NK-92 treated with Interleukin-12 subunit alpha and Interleukin-12 subunit beta, amount 100 ng/mL, for 24 hours (cell line): ENCODE results near the gene CPLX4.

ENCODE experiments used
- DNase-seq: peaks from one replicate; lab custom pipeline; 2025; lab: John Stamatoyannopoulos, UW

CPLX4 gene

DNA sequence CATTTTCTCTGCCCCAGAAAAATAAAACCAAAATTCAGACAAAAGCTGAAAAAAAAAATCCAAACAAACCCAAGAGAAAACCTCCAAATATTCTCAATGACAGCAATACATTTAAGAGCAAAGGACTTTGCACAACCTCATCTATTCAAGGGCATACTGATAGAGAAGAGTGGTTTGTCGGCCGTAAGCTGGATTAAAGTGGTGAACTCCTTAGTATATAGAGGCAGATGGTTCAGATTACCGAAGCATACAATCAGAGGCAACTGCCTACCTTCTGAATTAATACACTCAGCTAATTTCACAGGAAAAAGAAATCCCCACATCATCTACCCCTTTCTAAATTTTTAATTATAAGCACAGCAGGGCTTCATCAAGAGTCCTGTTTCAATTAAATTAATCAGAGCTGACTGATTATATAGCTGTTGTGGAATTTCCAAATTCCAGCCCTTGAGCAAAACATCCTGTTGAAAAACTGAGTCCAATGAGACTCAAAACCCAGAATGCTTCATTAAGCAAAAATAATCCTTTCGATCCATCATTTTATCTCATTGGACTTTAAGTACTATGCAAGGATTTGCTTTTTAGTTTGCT, at the start of gene CPLX4:
CPLX4 (minus strand) TSS at position 190 of the 591 bp plus-strand sequence; CDS start at position 3, 187 bp downstream.
- DNase-seq: no peak

- DNase-seq: no peak
Measured at GRCh38 chr18:59360381-59360780, 41.9 kb upstream of the CPLX4 start.

- DNase-seq: no peak
Measured at GRCh38 chr18:59359576-59359952, 41.1 kb upstream of the CPLX4 start.

DNA sequence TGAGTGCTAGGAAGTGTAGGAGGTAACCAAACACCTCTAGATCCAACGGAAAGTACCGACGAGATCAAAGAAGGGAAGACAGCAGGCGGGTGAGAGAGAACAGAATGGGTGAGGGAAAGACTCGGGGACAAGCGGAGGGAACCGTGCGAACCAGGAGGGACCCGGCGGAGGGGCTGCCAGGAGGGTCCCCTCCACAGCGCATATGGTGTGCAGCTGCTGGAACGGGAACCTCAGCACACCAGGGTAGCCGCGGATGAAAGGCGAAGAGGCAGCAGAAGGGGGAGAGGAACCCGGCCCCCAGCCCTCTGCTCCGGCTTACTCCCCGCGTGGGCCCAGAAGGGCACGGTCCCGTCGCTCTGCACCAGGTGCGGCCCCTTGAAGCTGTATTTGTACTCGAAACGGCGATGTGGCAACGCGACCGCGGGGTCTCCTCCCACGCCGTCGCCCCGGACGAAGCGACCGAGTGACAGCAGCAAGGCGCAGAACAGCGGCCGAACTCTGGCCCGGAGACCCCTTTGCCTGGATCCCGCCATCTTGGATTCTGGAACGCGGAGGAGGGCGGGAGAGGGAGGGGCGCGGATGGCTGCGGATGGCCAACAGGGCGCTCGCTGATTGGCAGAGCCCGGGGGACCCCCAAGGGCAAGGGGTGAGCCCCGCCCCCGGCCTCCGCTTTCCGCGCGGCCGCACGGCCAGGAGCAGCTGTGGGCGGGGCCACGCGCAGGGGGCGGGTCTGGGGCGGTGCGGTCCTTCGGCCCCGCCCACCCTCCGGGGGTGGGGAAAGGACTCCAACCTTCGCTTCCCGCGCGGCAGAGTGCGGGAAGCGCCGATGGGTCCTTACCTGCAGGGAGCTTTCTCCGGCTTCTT, 40.5 kb upstream of the CPLX4 start, which contains the start of gene LMAN1:
LMAN1 (minus strand) TSS at position 554 of the 864 bp plus-strand sequence; CDS start at position 533, 21 bp downstream.
- peak; percentile 88 for DNase-seq

GRCh38 chr18:59358414-59358711, 39.9 kb upstream of the CPLX4 start:
- no peak for DNase-seq

- peak; percentile 1 for DNase-seq
Measured at GRCh38 chr18:59357928-59358327, 39.5 kb upstream of the CPLX4 start.

DNA sequence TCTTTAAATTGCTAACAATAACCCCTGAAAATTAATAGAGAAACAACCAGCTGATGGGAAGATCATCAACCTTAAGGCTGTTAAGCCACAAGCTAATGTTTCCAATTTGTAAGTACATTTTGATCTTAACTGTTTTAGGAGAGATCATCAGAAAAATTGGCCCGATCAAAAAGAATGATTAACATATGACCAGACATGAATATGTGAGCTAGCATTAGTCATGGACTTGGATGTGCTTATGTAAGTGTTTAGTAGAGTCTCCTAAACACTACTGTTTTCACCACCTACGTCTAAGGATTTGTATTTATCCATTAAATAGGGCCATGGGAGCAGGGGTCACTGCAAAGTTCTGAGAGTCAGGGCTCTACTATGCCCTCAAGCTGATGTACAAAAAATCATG, 36.3 kb upstream of the CPLX4 start:
- no peak for DNase-seq

GRCh38 chr18:59353079-59353680, 34.7 kb upstream of the CPLX4 start:
- no peak for DNase-seq

DNA sequence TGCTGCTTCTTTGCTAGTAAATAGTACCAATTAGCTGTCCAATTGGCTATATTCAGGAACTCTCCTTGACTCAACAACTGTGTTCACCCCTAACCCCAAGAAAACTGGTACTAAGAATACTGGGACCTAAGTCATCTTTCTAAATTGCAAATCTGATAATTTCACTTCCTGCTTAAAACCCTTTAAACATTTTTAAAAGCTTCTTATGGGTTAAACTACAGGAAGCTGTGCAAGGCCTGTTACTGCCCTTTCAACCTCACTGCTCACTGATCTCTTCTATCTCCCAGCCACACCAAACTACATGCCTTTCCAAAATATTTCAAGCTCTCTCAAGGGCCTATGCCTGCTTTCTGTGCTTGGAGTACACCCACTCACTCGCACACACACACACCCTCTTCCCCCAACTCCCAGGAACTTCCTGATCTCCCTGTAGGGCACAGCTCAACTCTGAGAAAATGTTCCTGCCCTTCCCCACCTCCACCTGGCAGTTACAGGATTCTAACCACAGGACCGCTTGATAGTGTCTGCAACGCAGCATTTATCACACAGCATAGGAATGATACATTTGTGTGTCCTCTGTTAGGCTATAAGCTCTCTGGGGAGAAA, 33.9 kb upstream of the CPLX4 start:
- DNase-seq: no peak

- DNase-seq: no peak
Measured at GRCh38 chr18:59345556-59345955, 27.1 kb upstream of the CPLX4 start.

DNA sequence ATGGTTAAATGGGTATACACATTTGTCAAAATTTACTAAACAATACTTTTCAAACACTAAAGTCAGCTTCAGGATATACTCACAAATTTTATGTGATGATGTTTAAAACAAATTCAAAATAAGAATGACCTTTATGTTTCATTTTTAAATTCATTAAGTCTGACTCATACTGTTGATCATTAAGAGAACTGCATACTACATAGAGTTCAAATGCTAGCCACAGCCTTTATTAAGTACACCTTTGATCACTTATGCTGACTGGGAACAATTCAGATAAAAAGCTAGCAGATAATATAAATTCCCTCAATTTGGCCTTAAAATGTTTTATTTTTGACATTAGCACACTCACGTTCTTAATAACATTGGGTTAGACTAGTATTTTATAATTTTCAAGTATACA, 26.5 kb upstream of the CPLX4 start:
- no peak for DNase-seq

DNA sequence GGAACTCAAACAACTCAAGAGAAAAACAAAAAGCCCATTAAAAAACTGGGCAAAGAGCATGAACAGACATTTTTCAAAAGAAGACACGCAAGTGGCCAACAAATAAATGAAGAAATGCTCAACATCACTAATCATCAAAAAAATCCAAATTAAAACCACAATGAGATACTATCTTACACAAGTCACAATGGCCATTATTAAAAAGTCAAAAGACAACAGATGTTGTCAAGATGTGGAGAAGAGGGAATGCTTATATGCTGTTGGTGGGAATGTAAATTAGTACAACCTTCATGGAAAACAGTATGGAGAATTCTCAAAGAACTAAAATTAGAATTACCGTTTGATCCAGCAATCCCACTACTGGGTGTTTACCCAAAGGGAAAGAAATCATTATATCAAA, 25.5 kb upstream of the CPLX4 start:
- DNase-seq: no peak

GRCh38 chr18:59340817-59341216, 22.4 kb upstream of the CPLX4 start:
- DNase-seq: no peak

DNA sequence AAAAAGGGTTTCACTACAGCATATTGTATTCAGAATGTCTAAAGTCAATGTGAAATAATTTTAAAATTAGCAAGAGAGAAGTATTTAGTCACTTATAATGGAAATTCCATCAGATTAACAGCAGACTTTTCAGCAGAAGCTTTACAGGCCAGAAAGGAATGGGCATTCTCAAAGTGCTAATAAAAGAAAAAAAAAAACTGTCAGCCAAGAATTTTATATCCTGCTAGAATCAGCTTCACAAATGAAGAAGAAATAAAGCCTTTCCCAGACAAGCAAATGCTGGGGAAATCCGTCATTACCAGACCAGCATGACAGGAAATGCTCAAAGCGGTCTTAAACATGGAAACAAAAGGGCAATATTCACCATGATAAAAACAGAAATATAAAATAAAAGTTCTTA, 21.9 kb upstream of the CPLX4 start:
- DNase-seq: no peak

DNA sequence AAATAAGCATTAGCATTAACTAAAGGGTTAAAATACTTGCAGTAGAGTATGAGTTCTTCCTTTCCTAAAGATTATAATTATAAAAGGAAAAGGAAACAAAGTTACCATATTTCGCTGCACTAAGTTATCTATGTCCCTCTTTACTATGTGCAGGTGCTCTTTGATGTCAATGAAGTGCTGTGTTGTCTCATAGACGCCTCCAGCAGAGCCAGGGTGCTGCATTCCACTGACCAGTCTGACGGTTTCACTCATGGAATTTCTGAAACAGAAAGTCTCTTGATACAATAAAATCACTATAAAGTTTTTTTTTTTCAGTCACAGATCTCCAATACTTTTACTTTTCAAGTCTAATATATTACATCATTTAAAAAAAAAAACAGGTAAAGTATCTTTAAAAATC, 14.5 kb upstream of the CPLX4 start:
- DNase-seq: no peak

DNA sequence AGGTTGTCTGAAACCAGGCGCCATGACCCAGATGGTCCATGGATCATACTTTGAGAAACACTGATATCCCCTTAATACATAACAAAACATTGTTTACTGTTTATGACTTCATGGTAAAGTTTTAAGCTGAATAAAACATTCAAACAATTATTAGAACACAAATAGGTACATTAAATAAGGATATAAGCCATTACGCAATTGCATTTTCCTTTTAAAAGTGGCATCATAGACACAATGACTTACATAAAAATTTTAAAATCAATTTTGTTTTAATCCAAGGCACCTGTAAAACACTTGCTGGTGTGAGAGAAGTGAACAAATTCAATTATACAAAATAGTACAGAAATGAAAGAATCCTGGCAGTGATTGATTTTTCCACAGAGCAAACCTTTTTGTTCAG, 10.2 kb upstream of the CPLX4 start:
- DNase-seq: no peak

DNA sequence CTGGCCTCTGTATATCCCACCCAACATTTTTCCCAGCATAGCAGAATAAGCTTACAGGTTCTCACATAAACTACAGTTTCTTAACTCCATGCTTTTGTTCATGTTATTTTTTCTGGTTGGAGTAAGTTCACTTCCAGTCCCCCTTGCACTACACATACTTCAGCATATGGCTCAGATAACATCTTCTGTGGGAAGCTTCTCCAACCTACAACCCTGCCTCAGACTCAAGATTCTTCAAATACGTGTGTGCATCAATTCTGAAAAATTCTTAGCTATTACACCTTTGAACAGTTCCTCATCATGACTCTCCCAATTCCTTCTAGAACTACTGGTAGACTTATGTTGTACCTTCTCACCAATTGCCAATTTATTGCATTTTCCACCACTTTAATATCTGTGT, 7.5 kb upstream of the CPLX4 start:
- DNase-seq: no peak

GRCh38 chr18:59324623-59324971, 6.1 kb upstream of the CPLX4 start:
- DNase-seq: no peak

- no peak for DNase-seq
Measured at GRCh38 chr18:59323931-59324622, 5.6 kb upstream of the CPLX4 start.

DNA sequence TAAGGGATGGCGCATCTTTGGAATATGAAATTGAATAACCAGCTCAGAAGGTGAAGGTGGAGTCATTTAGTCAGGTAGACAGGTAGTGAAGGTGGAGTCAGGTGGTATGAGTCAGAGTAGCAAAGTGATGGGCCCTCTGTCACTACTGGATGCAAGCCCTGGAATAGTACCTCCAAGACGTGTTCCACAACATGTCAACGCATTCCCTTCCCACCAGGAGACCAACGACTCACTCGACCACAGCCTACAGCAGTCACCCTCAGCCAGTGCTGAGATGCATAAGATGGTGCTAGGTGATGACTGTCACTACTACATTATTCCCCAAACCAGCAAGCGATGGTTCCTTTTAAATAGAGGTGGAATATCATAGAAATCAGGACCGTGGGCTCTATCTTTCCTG, 6.8 kb downstream of the CPLX4 start:
- DNase-seq: no peak

- DNase-seq: no peak
Measured at GRCh38 chr18:59308938-59309260, 9.6 kb downstream of the CPLX4 start.

GRCh38 chr18:59308248-59308937, 10.1 kb downstream of the CPLX4 start:
- DNase-seq: no peak
